CD8-positive, alpha-beta memory T cell (primary cell): ENCODE measurements around the gene ASTN2. TPM values are rescaled to one million over a fixed set of nuclear protein-coding genes. Genes with fewer than 3 reads are reported as not detected.

Experiments
- CTCF ChIA-PET: fragments of 350-600 bp; sonication (Branson Sonifier 250); formaldehyde crosslinking; loops from one replicate; lab custom pipeline; 2021; ENCODE audit warnings: antibody characterized with exemption; lab: Charles Lee
- POLR2A ChIA-PET: fragments of 350-600 bp; sonication (Branson Sonifier 250); formaldehyde crosslinking; loops from one replicate; lab custom pipeline; 2021; ENCODE audit warnings: antibody characterized with exemption; lab: Charles Lee
- DNase-seq, 5 donors: peaks; one replicate each; pipeline versions ENCODE4 v3.0.0 to v3.0.0-alpha.2; 2020 to 2022; ENCODE audit warnings: mixed read lengths in 1 of 5
- H3K27ac ChIP-seq: one replicate; pipeline ENCODE4 v1.7.0; 2013; ENCODE audit warnings: low read depth, mild to moderate bottlenecking, low read length, moderate library complexity
- H3K27me3 ChIP-seq: 2 replicates; pipeline ENCODE4 v1.7.0; 2013; ENCODE audit warnings: low read length, mild to moderate bottlenecking; ENCODE audit not compliant: insufficient read depth, poor library complexity, severe bottlenecking
- H3K36me3 ChIP-seq: 2 replicates; pipeline ENCODE4 v1.7.0; 2013; ENCODE audit warnings: mild to moderate bottlenecking, low read length, moderate library complexity; ENCODE audit not compliant: insufficient read depth
- H3K4me1 ChIP-seq: 2 replicates; pipeline ENCODE4 v1.7.0; 2013; ENCODE audit warnings: mild to moderate bottlenecking, low read length, moderate library complexity; ENCODE audit not compliant: insufficient read depth
- H3K4me3 ChIP-seq: 2 replicates; pipeline ENCODE4 v1.7.0; 2013; ENCODE audit warnings: mild to moderate bottlenecking, low read length
- H3K9me3 ChIP-seq: 2 replicates; pipeline ENCODE4 v1.7.0; 2013; ENCODE audit warnings: mild to moderate bottlenecking, low read length
- H3K27ac Mint-ChIP-seq, 8 donors: one replicate each; pipeline ENCODE4 v1.8.0; 2020 to 2021; ENCODE audit warnings: mixed read lengths in 8 of 8, mild to moderate bottlenecking in 6 of 8, inconsistent platforms in 3 of 8, moderate library complexity in 3 of 8
- H3K27me3 Mint-ChIP-seq, 2 donors: one replicate each; pipeline ENCODE4 v1.8.0; 2020 to 2021; ENCODE audit warnings: mixed read lengths in 2 of 2, mild to moderate bottlenecking in 1 of 2, moderate library complexity in 1 of 2
- H3K36me3 Mint-ChIP-seq, 3 donors: one replicate each; pipeline ENCODE4 v1.8.0; 2020 to 2021; ENCODE audit warnings: mixed read lengths in 3 of 3, inconsistent platforms in 1 of 3, mild to moderate bottlenecking in 1 of 3
- H3K4me1 Mint-ChIP-seq, 3 donors: one replicate each; pipeline ENCODE4 v1.8.0; 2020 to 2021; ENCODE audit warnings: mixed read lengths in 3 of 3, inconsistent platforms in 1 of 3, mild to moderate bottlenecking in 1 of 3
- H3K4me3 Mint-ChIP-seq, 7 donors: one replicate each; pipeline ENCODE4 v1.8.0; 2020 to 2021; ENCODE audit warnings: mixed read lengths in 7 of 7, mild to moderate bottlenecking in 6 of 7, moderate library complexity in 4 of 7, inconsistent platforms in 2 of 7
- H3K9me3 Mint-ChIP-seq, 5 donors: one replicate each; pipeline ENCODE4 v1.8.0; 2020 to 2022; ENCODE audit warnings: mixed read lengths in 5 of 5, mild to moderate bottlenecking in 3 of 5, moderate library complexity in 2 of 5, inconsistent platforms in 1 of 5
- polyA plus RNA-seq: library from polyadenylated mRNA; unstranded; fragments of 300-500 nt; fragmentation: Illumina TruSeq; gene quantifications from one replicate; pipeline ENCODE4 v1.2.3, GENCODE V29; 2021
- total RNA-seq, 2 experiments: library from RNA; stranded (reverse); gene quantifications; one replicate each; pipeline ENCODE4 v1.2.3, GENCODE V29; 2021

Gene ASTN2
- total and polyA plus RNA-seq, 3 experiments from 2014 or later: 4.1 to 4.8 (median 4.2) TPM

DNA sequence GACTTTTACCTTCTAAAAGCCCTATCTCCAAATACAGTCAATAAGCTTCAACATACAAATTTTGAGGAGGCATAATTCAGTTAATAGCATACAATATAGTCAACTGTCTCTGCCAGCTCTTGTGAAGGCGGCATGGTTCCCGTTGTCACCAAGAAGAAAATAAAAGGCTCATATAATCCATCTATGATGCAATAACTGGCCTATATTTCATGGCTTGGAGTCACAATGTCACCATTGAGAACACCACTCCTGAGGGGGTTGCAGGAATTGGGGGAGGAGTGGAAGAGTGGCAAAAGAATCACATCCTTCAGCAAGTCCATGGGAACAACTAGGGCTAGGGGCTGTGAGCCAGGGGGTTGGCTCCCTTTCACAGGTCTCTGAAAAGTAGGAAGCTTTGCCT, 16.0 kb upstream of the ASTN2 start:
- Mint-ChIP-seq H3K36me3 (no peaks in the 10 kb centered on the region), H3K4me1 (no peaks in the 10 kb centered on the region), H3K27me3 (peaks cover 0 to 2% of the 10 kb centered on the region in 2 donors), H3K27ac (no peak overlapping the region), H3K9me3 (peaks cover 0 to 15% (median 4%) of the 10 kb centered on the region in 5 donors), H3K4me3 (no peak overlapping the region)
- no peak overlapping the region for H3K4me3 ChIP-seq
- H3K36me3 ChIP-seq: no peaks in the 10 kb centered on the region
- no peaks in the 10 kb centered on the region for H3K9me3 ChIP-seq
- no peaks in the 10 kb centered on the region for H3K4me1 ChIP-seq
- CTCF ChIA-PET: no interaction called here
- no peak for DNase-seq
- no peak overlapping the region for H3K27ac ChIP-seq
- POLR2A ChIA-PET: no interaction called here
- no peaks in the 10 kb centered on the region for H3K27me3 ChIP-seq

- no peak overlapping the region for H3K27ac ChIP-seq
- Mint-ChIP-seq H3K9me3 (peaks cover 0 to 12% (median 5%) of the 10 kb centered on the region in 5 donors), H3K27me3 (peaks cover 0 to 2% of the 10 kb centered on the region in 2 donors), H3K4me1 (no peaks in the 10 kb centered on the region), H3K4me3 (no peak overlapping the region), H3K36me3 (no peaks in the 10 kb centered on the region), H3K27ac (no peak overlapping the region)
- H3K9me3 ChIP-seq: no peaks in the 10 kb centered on the region
- no peaks in the 10 kb centered on the region for H3K27me3 ChIP-seq
- no peak overlapping the region for H3K4me3 ChIP-seq
- DNase-seq: no peak
- H3K36me3 ChIP-seq: no peaks in the 10 kb centered on the region
- ChIA-PET CTCF (no interaction called here), POLR2A (no interaction called here)
- H3K4me1 ChIP-seq: no peaks in the 10 kb centered on the region
These were observed 12.6 kb upstream of the ASTN2 start for GRCh38 chr9:117427357-117427913.

GRCh38 chr9:117425566-117425965, 10.7 kb upstream of the ASTN2 start:
- Mint-ChIP-seq H3K27ac (no peak overlapping the region), H3K27me3 (peaks cover 0 to 2% of the 10 kb centered on the region in 2 donors), H3K4me1 (no peaks in the 10 kb centered on the region), H3K4me3 (no peak overlapping the region), H3K9me3 (peaks cover 0 to 12% (median 0%) of the 10 kb centered on the region in 5 donors), H3K36me3 (no peaks in the 10 kb centered on the region)
- no peak for DNase-seq
- Histone ChIP-seq H3K9me3 (no peaks in the 10 kb centered on the region), H3K36me3 (no peaks in the 10 kb centered on the region), H3K27ac (no peak overlapping the region), H3K4me1 (no peaks in the 10 kb centered on the region), H3K27me3 (no peaks in the 10 kb centered on the region), H3K4me3 (no peak overlapping the region)
- POLR2A ChIA-PET: no interaction called here
- CTCF ChIA-PET: no interaction called here

- Histone ChIP-seq H3K9me3 (no peaks in the 10 kb centered on the region), H3K36me3 (no peaks in the 10 kb centered on the region), H3K4me3 (no peak overlapping the region), H3K27me3 (no peaks in the 10 kb centered on the region), H3K27ac (no peak overlapping the region), H3K4me1 (no peaks in the 10 kb centered on the region)
- peaks cover 0 to 2% of the 10 kb centered on the region in 2 donors for H3K27me3 Mint-ChIP-seq
- H3K9me3 Mint-ChIP-seq: peaks cover 0 to 5% (median 0%) of the 10 kb centered on the region in 5 donors
- H3K36me3 Mint-ChIP-seq: no peaks in the 10 kb centered on the region
- no peak overlapping the region for H3K4me3 Mint-ChIP-seq
- H3K27ac Mint-ChIP-seq: no peak overlapping the region
- no peaks in the 10 kb centered on the region for H3K4me1 Mint-ChIP-seq
- no peak for DNase-seq
- CTCF ChIA-PET: no interaction called here
- POLR2A ChIA-PET: no interaction called here
These were observed 9.4 kb upstream of the ASTN2 start for GRCh38 chr9:117424291-117424690.

GRCh38 chr9:117418111-117418510, 3.3 kb upstream of the ASTN2 start:
- Histone ChIP-seq H3K36me3 (no peaks in the 10 kb centered on the region), H3K9me3 (no peaks in the 10 kb centered on the region), H3K4me1 (no peaks in the 10 kb centered on the region), H3K27me3 (no peaks in the 10 kb centered on the region), H3K27ac (no peak overlapping the region), H3K4me3 (no peak overlapping the region)
- ChIA-PET POLR2A (no interaction called here), CTCF (no interaction called here)
- H3K9me3 Mint-ChIP-seq: peaks cover 0 to 2% (median 0%) of the 10 kb centered on the region in 5 donors
- no peaks in the 10 kb centered on the region for H3K36me3 Mint-ChIP-seq
- no peak for DNase-seq
- no peak overlapping the region for H3K27ac Mint-ChIP-seq
- H3K4me1 Mint-ChIP-seq: peaks cover 0 to 2% (median 0%) of the 10 kb centered on the region in 3 donors
- H3K27me3 Mint-ChIP-seq: peaks cover 7 to 13% of the 10 kb centered on the region in 2 donors
- no peak overlapping the region for H3K4me3 Mint-ChIP-seq

- Histone ChIP-seq H3K4me3 (no peak overlapping the region), H3K27ac (no peak overlapping the region), H3K9me3 (no peaks in the 10 kb centered on the region), H3K36me3 (no peaks in the 10 kb centered on the region), H3K27me3 (peaks cover 9% of the 10 kb centered on the region), H3K4me1 (no peaks in the 10 kb centered on the region)
- H3K27ac Mint-ChIP-seq: no peak overlapping the region
- no peak for DNase-seq
- peaks cover 15 to 23% of the 10 kb centered on the region in 2 donors for H3K27me3 Mint-ChIP-seq
- peaks cover 0 to 2% (median 0%) of the 10 kb centered on the region in 3 donors for H3K4me1 Mint-ChIP-seq
- ChIA-PET POLR2A (no interaction called here), CTCF (no interaction called here)
- no peak overlapping the region for H3K4me3 Mint-ChIP-seq
- H3K36me3 Mint-ChIP-seq: no peaks in the 10 kb centered on the region
- H3K9me3 Mint-ChIP-seq: peaks cover 0 to 8% (median 2%) of the 10 kb centered on the region in 5 donors
These were observed 2.0 kb upstream of the ASTN2 start for GRCh38 chr9:117416856-117417255.

- no peak for DNase-seq
- Mint-ChIP-seq H3K36me3 (no peaks in the 10 kb centered on the region), H3K27me3 (peaks cover 21 to 31% of the 10 kb centered on the region in 2 donors), H3K4me1 (peaks cover 0 to 2% (median 0%) of the 10 kb centered on the region in 3 donors), H3K4me3 (no peak overlapping the region), H3K27ac (no peak overlapping the region), H3K9me3 (peaks cover 2 to 12% (median 4%) of the 10 kb centered on the region in 5 donors)
- Histone ChIP-seq H3K27me3 (peaks cover 9% of the 10 kb centered on the region), H3K27ac (no peak overlapping the region), H3K9me3 (no peaks in the 10 kb centered on the region), H3K4me3 (no peak overlapping the region), H3K4me1 (no peaks in the 10 kb centered on the region), H3K36me3 (no peaks in the 10 kb centered on the region)
- ChIA-PET CTCF (no interaction called here), POLR2A (no interaction called here)
These were observed 579 bp upstream of the ASTN2 start for GRCh38 chr9:117415358-117415914.

DNA sequence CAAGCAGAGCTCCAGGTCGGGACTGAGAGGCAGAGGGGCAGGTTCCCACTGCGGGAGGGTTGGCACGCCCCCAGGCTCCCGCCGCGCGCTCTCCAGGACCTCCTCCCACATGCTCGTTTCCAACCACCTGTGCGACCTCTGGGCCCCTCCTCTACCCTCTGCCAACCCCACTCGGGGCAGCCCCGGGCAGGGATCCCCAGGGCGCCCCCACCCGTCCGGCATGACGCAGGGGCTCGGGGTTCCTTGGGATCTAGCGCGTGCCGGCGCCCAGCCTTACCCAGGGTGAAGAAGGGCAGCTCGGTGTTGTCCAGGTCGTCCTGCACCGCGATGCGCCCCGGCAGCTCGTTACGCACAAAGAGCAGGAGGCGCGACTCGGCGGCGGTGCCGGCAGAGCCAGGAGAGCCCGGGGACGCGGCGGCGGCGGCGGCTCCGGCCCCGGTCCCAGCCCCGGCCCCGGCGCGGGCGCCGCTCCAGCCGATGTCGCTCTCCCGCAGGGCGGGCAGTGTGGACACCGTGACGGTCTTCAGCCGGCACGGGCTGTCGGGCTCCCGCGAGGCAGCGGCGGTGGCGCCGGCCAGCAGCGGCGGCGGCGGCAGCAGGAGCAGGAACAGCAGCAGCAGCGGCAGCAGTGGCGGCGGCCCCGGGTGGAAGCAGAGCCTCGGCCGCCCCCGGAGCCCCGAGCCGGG, 494 bp downstream of the ASTN2 start:
- Mint-ChIP-seq H3K4me1 (peaks cover 0 to 2% (median 0%) of the 10 kb centered on the region in 3 donors), H3K27ac (no peak overlapping the region), H3K36me3 (no peaks in the 10 kb centered on the region), H3K4me3 (no peak overlapping the region), H3K27me3 (peaks cover 22 to 31% of the 10 kb centered on the region in 2 donors), H3K9me3 (peaks cover 3 to 12% (median 6%) of the 10 kb centered on the region in 5 donors)
- H3K36me3 ChIP-seq: no peaks in the 10 kb centered on the region
- peaks cover 9% of the 10 kb centered on the region for H3K27me3 ChIP-seq
- CTCF ChIA-PET: no interaction called here
- no peak overlapping the region for H3K27ac ChIP-seq
- no peaks in the 10 kb centered on the region for H3K4me1 ChIP-seq
- POLR2A ChIA-PET: no interaction called here
- no peak for DNase-seq
- H3K9me3 ChIP-seq: no peaks in the 10 kb centered on the region
- H3K4me3 ChIP-seq: no peak overlapping the region
